Measurements from ENCODE around the gene NR2F1-AS1. TPM values are rescaled to one million over a fixed set of nuclear protein-coding genes. Genes with fewer than 3 reads are reported as not detected.

Gene NR2F1-AS1
- total RNA-seq, 1 experiment from 2014 or later = 1.5 TPM

DNA sequence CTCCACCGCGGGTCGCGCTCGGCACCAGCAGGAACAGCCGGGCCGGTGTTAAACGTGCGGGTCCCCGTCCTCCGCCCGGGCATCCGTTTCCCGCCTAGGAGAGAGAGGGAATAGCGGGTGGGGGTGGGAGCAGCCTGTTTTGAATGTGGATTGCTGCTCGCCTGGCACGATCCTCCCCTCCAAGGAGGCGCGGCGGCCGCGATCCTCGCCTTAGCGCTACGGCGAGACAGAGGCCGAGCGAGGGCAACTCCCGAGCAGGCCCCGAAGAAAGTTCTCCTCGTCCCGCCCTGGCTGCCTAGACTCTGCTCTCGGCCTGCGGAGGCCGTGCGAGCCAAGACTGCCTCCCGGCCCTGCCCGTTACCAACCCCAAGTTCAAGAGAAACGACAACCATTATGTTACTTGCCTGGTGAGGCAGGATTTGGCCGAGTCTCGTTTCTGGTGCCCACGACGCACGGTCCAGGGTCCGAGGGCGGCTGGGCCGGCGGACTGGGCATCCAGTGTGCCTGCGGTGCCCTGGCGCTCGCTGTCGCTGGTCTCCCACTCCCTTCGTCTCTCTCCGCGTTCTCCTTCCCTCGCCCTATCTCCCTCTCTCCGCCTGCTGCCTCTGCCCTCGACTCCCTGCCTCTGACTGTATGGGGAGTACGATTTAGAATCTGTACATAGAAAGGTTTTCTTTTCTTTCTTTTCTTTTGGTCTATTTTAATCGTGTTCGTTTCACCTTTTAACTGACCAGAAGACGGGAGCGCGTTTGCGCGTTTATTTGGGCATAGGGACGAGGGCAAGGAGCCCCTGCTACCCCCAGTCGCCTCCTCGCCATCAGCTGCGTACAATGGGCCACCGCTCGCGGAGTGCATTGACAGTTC is 724 bp downstream of the NR2F1-AS1 start:
- Mint-ChIP-seq H3K27ac (no peak overlapping the region), H3K9me3 (no peaks in the 10 kb centered on the region)

DNA sequence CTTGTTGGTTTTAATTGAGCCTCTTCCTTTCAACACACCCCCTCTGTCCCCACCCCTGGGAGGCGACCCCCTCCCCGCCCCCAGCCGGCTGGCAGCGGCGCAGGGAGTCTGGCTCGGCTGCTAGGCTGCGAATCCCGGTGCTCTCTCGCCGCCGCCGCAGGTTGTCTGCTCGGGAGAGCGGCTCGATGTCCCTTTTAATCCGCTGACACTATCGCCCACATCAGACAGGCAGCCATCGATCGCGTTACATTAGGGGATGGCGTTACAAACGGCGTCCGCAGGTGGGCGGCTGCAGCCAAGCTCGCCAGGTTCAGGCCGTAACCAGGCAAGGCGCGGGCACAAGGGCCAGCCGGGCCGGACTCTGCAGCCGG is 1.3 kb downstream of the NR2F1-AS1 start:
- ChIA-PET POLR2A (no interaction called here), CTCF (no interaction called here)
- Mint-ChIP-seq H3K27ac (no peak overlapping the region), H3K4me1 (peaks cover 28% of the 10 kb centered on the region), H3K36me3 (no peaks in the 10 kb centered on the region), H3K27me3 (ENCODE audit: low read depth) (no peaks in the 10 kb centered on the region; the same call in 1 of the 2 replicates), H3K9me3 (no peaks in the 10 kb centered on the region), H3K4me3 (no peak overlapping the region; the same call in 1 of the 2 replicates)
- DNase-seq (ENCODE audit: low spot score) (peak; percentile 48), ATAC-seq (no peak)
- no peak for TF ChIP-seq ZNF317 (CRISPR knock-in tag; IDR thresholded peaks at IDR 0.05; ENCODE audit: borderline replicate concordance, low read depth)
- TF ChIP-seq HMGA2 (CRISPR knock-in tag; IDR thresholded peaks at IDR 0.05) = no peak
- TF ChIP-seq, protein P1, sequence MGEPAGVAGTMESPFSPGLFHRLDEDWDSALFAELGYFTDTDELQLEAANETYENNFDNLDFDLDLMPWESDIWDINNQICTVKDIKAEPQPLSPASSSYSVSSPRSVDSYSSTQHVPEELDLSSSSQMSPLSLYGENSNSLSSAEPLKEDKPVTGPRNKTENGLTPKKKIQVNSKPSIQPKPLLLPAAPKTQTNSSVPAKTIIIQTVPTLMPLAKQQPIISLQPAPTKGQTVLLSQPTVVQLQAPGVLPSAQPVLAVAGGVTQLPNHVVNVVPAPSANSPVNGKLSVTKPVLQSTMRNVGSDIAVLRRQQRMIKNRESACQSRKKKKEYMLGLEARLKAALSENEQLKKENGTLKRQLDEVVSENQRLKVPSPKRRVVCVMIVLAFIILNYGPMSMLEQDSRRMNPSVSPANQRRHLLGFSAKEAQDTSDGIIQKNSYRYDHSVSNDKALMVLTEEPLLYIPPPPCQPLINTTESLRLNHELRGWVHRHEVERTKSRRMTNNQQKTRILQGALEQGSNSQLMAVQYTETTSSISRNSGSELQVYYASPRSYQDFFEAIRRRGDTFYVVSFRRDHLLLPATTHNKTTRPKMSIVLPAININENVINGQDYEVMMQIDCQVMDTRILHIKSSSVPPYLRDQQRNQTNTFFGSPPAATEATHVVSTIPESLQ (CRISPR knock-in tag; IDR thresholded peaks at IDR 0.05) = no peak
- TF ChIP-seq, protein P2, sequence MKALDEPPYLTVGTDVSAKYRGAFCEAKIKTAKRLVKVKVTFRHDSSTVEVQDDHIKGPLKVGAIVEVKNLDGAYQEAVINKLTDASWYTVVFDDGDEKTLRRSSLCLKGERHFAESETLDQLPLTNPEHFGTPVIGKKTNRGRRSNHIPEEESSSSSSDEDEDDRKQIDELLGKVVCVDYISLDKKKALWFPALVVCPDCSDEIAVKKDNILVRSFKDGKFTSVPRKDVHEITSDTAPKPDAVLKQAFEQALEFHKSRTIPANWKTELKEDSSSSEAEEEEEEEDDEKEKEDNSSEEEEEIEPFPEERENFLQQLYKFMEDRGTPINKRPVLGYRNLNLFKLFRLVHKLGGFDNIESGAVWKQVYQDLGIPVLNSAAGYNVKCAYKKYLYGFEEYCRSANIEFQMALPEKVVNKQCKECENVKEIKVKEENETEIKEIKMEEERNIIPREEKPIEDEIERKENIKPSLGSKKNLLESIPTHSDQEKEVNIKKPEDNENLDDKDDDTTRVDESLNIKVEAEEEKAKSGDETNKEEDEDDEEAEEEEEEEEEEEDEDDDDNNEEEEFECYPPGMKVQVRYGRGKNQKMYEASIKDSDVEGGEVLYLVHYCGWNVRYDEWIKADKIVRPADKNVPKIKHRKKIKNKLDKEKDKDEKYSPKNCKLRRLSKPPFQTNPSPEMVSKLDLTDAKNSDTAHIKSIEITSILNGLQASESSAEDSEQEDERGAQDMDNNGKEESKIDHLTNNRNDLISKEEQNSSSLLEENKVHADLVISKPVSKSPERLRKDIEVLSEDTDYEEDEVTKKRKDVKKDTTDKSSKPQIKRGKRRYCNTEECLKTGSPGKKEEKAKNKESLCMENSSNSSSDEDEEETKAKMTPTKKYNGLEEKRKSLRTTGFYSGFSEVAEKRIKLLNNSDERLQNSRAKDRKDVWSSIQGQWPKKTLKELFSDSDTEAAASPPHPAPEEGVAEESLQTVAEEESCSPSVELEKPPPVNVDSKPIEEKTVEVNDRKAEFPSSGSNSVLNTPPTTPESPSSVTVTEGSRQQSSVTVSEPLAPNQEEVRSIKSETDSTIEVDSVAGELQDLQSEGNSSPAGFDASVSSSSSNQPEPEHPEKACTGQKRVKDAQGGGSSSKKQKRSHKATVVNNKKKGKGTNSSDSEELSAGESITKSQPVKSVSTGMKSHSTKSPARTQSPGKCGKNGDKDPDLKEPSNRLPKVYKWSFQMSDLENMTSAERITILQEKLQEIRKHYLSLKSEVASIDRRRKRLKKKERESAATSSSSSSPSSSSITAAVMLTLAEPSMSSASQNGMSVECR (CRISPR knock-in tag; IDR thresholded peaks at IDR 0.05; ENCODE audit: borderline replicate concordance) = no peak
- no peak for TF ChIP-seq ZNF671 (CRISPR knock-in tag; IDR thresholded peaks at IDR 0.05)
- no peak for TF ChIP-seq ZNF396 (CRISPR knock-in tag; IDR thresholded peaks at IDR 0.05; ENCODE audit: borderline replicate concordance)
- TF ChIP-seq JUN (CRISPR knock-in tag; IDR thresholded peaks at IDR 0.05) = no peak
- TF ChIP-seq GRHL2 (CRISPR knock-in tag; IDR thresholded peaks at IDR 0.05; ENCODE audit: insufficient replicate concordance, severe bottlenecking) = no peak
- TF ChIP-seq, protein P3, sequence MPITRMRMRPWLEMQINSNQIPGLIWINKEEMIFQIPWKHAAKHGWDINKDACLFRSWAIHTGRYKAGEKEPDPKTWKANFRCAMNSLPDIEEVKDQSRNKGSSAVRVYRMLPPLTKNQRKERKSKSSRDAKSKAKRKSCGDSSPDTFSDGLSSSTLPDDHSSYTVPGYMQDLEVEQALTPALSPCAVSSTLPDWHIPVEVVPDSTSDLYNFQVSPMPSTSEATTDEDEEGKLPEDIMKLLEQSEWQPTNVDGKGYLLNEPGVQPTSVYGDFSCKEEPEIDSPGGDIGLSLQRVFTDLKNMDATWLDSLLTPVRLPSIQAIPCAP (CRISPR knock-in tag; IDR thresholded peaks at IDR 0.05) = no peak
- TF ChIP-seq FOXK1 (CRISPR knock-in tag; IDR thresholded peaks at IDR 0.05) = no peak
- TF ChIP-seq, protein P4, sequence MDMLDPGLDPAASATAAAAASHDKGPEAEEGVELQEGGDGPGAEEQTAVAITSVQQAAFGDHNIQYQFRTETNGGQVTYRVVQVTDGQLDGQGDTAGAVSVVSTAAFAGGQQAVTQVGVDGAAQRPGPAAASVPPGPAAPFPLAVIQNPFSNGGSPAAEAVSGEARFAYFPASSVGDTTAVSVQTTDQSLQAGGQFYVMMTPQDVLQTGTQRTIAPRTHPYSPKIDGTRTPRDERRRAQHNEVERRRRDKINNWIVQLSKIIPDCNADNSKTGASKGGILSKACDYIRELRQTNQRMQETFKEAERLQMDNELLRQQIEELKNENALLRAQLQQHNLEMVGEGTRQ (CRISPR knock-in tag; IDR thresholded peaks at IDR 0.05) = no peak
- TF ChIP-seq, protein P5, sequence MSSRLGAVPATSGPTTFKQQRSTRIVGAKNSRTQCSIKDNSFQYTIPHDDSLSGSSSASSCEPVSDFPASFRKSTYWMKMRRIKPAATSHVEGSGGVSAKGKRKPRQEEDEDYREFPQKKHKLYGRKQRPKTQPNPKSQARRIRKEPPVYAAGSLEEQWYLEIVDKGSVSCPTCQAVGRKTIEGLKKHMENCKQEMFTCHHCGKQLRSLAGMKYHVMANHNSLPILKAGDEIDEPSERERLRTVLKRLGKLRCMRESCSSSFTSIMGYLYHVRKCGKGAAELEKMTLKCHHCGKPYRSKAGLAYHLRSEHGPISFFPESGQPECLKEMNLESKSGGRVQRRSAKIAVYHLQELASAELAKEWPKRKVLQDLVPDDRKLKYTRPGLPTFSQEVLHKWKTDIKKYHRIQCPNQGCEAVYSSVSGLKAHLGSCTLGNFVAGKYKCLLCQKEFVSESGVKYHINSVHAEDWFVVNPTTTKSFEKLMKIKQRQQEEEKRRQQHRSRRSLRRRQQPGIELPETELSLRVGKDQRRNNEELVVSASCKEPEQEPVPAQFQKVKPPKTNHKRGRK (CRISPR knock-in tag; IDR thresholded peaks at IDR 0.05; ENCODE audit: borderline replicate concordance) = no peak
- TF ChIP-seq, protein P6, sequence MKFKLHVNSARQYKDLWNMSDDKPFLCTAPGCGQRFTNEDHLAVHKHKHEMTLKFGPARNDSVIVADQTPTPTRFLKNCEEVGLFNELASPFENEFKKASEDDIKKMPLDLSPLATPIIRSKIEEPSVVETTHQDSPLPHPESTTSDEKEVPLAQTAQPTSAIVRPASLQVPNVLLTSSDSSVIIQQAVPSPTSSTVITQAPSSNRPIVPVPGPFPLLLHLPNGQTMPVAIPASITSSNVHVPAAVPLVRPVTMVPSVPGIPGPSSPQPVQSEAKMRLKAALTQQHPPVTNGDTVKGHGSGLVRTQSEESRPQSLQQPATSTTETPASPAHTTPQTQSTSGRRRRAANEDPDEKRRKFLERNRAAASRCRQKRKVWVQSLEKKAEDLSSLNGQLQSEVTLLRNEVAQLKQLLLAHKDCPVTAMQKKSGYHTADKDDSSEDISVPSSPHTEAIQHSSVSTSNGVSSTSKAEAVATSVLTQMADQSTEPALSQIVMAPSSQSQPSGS (CRISPR knock-in tag; IDR thresholded peaks at IDR 0.05; ENCODE audit: borderline replicate concordance, low read depth) = no peak
- no peak for TF ChIP-seq NR1H2 (CRISPR knock-in tag; IDR thresholded peaks at IDR 0.05)

More for the DNA sequence above, 724 bp downstream of the NR2F1-AS1 start:
- ChIA-PET CTCF (no interaction called here), POLR2A (no interaction called here)
- Mint-ChIP-seq H3K27me3 (ENCODE audit: low read depth) (peaks cover 3% of the 10 kb centered on the region; the same call in 1 of the 2 replicates), H3K4me3 (no peak overlapping the region; the same call in 1 of the 2 replicates), H3K4me1 (peaks cover 28% of the 10 kb centered on the region), H3K36me3 (no peaks in the 10 kb centered on the region)
- ATAC-seq = peak; percentile 14
- peak; percentile 55 for DNase-seq (ENCODE audit: low spot score)
- TF ChIP-seq TCF7 (CRISPR knock-in tag; IDR thresholded peaks at IDR 0.05; ENCODE audit: low read depth) (no peak), GRHL2 (CRISPR knock-in tag; IDR thresholded peaks at IDR 0.05; ENCODE audit: insufficient replicate concordance, severe bottlenecking) (no peak), ZNF263 (CRISPR knock-in tag; IDR thresholded peaks at IDR 0.05; ENCODE audit: low read depth) (peak; percentile 36; the same call in 1 of the 2 replicates), ZNF317 (CRISPR knock-in tag; IDR thresholded peaks at IDR 0.05; ENCODE audit: borderline replicate concordance, low read depth) (no peak)
- TF ChIP-seq, protein P7, sequence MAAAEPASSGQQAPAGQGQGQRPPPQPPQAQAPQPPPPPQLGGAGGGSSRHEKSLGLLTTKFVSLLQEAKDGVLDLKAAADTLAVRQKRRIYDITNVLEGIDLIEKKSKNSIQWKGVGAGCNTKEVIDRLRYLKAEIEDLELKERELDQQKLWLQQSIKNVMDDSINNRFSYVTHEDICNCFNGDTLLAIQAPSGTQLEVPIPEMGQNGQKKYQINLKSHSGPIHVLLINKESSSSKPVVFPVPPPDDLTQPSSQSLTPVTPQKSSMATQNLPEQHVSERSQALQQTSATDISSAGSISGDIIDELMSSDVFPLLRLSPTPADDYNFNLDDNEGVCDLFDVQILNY (CRISPR knock-in tag; IDR thresholded peaks at IDR 0.05) = peak; percentile 66; the same call in 1 of the 2 replicates
- TF ChIP-seq, protein P5 (CRISPR knock-in tag; IDR thresholded peaks at IDR 0.05; ENCODE audit: borderline replicate concordance) = no peak
